Karpas-422 (cell line): Measurements from ENCODE around the gene KDM4B. TPM values are rescaled to one million over a fixed set of nuclear protein-coding genes. Genes with fewer than 3 reads are reported as not detected.
"Not testable (repeated sequence)": the region's sequence is repeated elsewhere in the genome, so short reads cannot be mapped to it uniquely, and the experiment has no call there.

ENCODE experiments used
- DNase-seq: peaks from one replicate; pipeline ENCODE4 v3.0.0-alpha.2; 2015
- H2AFZ ChIP-seq: fragments of 200-600 bp; sonication (generic); 2 replicates; pipeline ENCODE4 v1.6.1; 2014; ENCODE audit warnings: antibody characterized with exemption, low read length, mixed read lengths
- H3K27ac ChIP-seq: fragments of 200-600 bp; sonication (generic); 2 replicates; pipeline ENCODE4 v1.5.1; 2014; ENCODE audit warnings: mild to moderate bottlenecking, low read length, moderate library complexity
- H3K27me3 ChIP-seq: fragments of 200-600 bp; sonication (generic); 2 replicates; pipeline ENCODE4 v1.6.1; 2014; ENCODE audit warnings: low read length, mixed read lengths
- H3K36me3 ChIP-seq: fragments of 200-600 bp; sonication (generic); 2 replicates; pipeline ENCODE4 v1.6.1; 2014; ENCODE audit warnings: low read length, mixed read lengths; ENCODE audit not compliant: insufficient read depth
- H3K4me1 ChIP-seq: fragments of 200-600 bp; sonication (generic); 2 replicates; pipeline ENCODE4 v1.6.1; 2014; ENCODE audit warnings: mild to moderate bottlenecking, low read length, mixed read lengths
- H3K4me2 ChIP-seq: fragments of 200-600 bp; sonication (generic); 2 replicates; pipeline ENCODE4 v1.6.1; 2014; ENCODE audit warnings: low read length, low read depth, mild to moderate bottlenecking; ENCODE audit not compliant: poor library complexity, severe bottlenecking
- H3K4me3 ChIP-seq: fragments of 200-600 bp; sonication (generic); 2 replicates; pipeline ENCODE4 v1.5.1; 2014; ENCODE audit warnings: mild to moderate bottlenecking, antibody characterized with exemption, low read length, mixed read lengths
- H3K79me2 ChIP-seq: fragments of 200-600 bp; sonication (generic); 2 replicates; pipeline ENCODE4 v1.6.1; 2014; ENCODE audit warnings: mild to moderate bottlenecking, low read length, mixed read lengths
- H3K9ac ChIP-seq: fragments of 200-600 bp; sonication (generic); 2 replicates; pipeline ENCODE4 v1.6.0; 2014; ENCODE audit warnings: low read length
- H3K9me2 ChIP-seq: fragments of 200-600 bp; sonication (generic), shearing (Covaris generic); replicated peaks from 2 replicates; pipeline ENCODE4 v1.6.0; 2014; ENCODE audit warnings: mild to moderate bottlenecking, low read length, moderate library complexity; ENCODE audit not compliant: insufficient read depth
- H3K9me3 ChIP-seq: fragments of 300-700, 200-600 bp; sonication (generic); 2 replicates; pipeline ENCODE4 v1.6.1; 2014; ENCODE audit warnings: low read length, mixed read lengths
- H4K20me1 ChIP-seq: fragments of 200-600 bp; sonication (generic); 2 replicates; pipeline ENCODE4 v1.6.1; 2014; ENCODE audit warnings: mild to moderate bottlenecking, antibody characterized with exemption, low read length, low read depth; ENCODE audit not compliant: insufficient read depth
- total RNA-seq: library from RNA; depleted of rRNA; stranded (reverse); fragments of >200 nt; shearing (Covaris generic); gene quantifications from 2 replicates; pipeline ENCODE4 v1.2.3, GENCODE V29; 2014; ENCODE audit warnings: low replicate concordance

KDM4B gene
- total RNA-seq, 1 experiment from 2014 or later = 50.8 TPM

DNA sequence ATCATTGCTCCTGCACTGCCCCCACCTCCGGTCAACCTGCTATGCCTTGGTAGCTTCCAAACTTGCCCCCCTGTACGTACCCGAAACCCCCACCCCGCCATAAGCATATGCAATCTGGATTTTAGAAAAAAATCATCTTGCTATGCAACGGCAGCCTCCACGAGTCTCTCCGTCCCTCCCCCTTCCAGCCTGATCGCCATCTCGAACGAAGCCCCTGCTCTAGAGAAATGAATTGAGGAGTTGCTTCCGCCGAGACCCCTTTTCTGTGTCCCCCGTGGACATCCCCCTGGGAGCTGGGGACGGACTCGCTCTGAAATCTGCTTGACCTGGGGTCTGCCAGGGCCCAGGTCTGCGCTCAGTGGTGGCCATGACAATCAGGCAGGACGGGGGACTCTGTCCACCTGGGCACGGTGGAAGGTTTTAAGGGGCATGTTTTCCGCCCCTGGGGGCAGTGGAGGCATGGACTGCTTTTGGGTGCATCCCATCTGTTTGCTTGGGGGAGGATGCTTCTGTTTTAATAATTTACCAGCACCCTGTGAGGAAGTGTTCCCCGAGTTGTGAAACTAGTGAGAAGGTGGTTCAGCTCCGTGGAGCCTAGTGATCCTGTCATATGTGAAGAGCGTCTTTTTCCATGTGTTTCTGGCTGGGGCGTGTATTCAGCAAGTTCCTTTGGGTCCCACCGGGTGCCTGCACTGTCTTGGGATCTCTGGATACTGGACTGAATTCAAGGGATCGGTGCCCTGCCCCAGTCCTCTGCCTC is 1.0 kb downstream of the KDM4B start:
- H3K9ac ChIP-seq = peak overlapping the region; percentile 85
- H3K4me3 ChIP-seq = peak overlapping the region; percentile 83
- H3K9me2 ChIP-seq = no peaks in the 10 kb centered on the region
- peaks cover 38% of the 10 kb centered on the region for H3K4me1 ChIP-seq
- H3K4me2 ChIP-seq = peak overlapping the region; percentile 99
- H3K36me3 ChIP-seq = peaks cover under 1% of the 10 kb centered on the region; the same call in 1 of the 2 replicates
- no peak overlapping the region for H2AFZ ChIP-seq
- no peaks in the 10 kb centered on the region for H3K27me3 ChIP-seq
- H3K9me3 ChIP-seq = no peaks in the 10 kb centered on the region
- DNase-seq = peak; percentile 68
- peaks cover 27% of the 10 kb centered on the region; the same call in 1 of the 2 replicates for H3K79me2 ChIP-seq
- H4K20me1 ChIP-seq = peaks cover 41% of the 10 kb centered on the region
- no peak overlapping the region for H3K27ac ChIP-seq

- Histone ChIP-seq H3K4me1 (peaks cover 37% of the 10 kb centered on the region), H3K9ac (peak overlapping the region; percentile 85), H3K27me3 (no peaks in the 10 kb centered on the region), H3K79me2 (peaks cover 27% of the 10 kb centered on the region; the same call in 1 of the 2 replicates), H3K36me3 (no peaks in the 10 kb centered on the region), H2AFZ (no peak overlapping the region), H3K4me2 (peak overlapping the region; percentile 99), H4K20me1 (peaks cover 50% of the 10 kb centered on the region), H3K9me3 (no peaks in the 10 kb centered on the region), H3K9me2 (no peaks in the 10 kb centered on the region), H3K4me3 (peak overlapping the region; percentile 83), H3K27ac (no peak overlapping the region)
- DNase-seq = peak; percentile 44
Measured at GRCh38 chr19:4970558-4971423, 1.9 kb downstream of the KDM4B start.

GRCh38 chr19:4971424-4971793 is 2.5 kb downstream of the KDM4B start:
- Histone ChIP-seq H3K4me3 (peak overlapping the region; percentile 83; the same call in 1 of the 2 replicates), H3K36me3 (no peaks in the 10 kb centered on the region), H3K9ac (0 out of 2 replicates have a peak overlapping the region, but pooled peaks have one; percentile 85), H3K27ac (no peak overlapping the region), H3K9me2 (no peaks in the 10 kb centered on the region), H3K4me1 (peaks cover 35% of the 10 kb centered on the region), H4K20me1 (peaks cover 56% of the 10 kb centered on the region), H3K79me2 (peaks cover 27% of the 10 kb centered on the region; the same call in 1 of the 2 replicates), H2AFZ (no peak overlapping the region), H3K4me2 (peak overlapping the region; percentile 99), H3K9me3 (no peaks in the 10 kb centered on the region), H3K27me3 (no peaks in the 10 kb centered on the region)
- DNase-seq = peak; percentile 51

- Histone ChIP-seq H3K4me3 (no peak overlapping the region), H3K9ac (no peak overlapping the region), H2AFZ (no peak overlapping the region), H3K9me3 (no peaks in the 10 kb centered on the region), H3K79me2 (peaks cover 27% of the 10 kb centered on the region; the same call in 1 of the 2 replicates), H3K4me2 (no peak overlapping the region), H3K4me1 (peaks cover 38% of the 10 kb centered on the region), H3K9me2 (no peaks in the 10 kb centered on the region), H4K20me1 (peaks cover 61% of the 10 kb centered on the region), H3K36me3 (no peaks in the 10 kb centered on the region), H3K27me3 (no peaks in the 10 kb centered on the region), H3K27ac (no peak overlapping the region)
- no peak for DNase-seq
Measured at GRCh38 chr19:4971816-4972495, 3.0 kb downstream of the KDM4B start.

DNA sequence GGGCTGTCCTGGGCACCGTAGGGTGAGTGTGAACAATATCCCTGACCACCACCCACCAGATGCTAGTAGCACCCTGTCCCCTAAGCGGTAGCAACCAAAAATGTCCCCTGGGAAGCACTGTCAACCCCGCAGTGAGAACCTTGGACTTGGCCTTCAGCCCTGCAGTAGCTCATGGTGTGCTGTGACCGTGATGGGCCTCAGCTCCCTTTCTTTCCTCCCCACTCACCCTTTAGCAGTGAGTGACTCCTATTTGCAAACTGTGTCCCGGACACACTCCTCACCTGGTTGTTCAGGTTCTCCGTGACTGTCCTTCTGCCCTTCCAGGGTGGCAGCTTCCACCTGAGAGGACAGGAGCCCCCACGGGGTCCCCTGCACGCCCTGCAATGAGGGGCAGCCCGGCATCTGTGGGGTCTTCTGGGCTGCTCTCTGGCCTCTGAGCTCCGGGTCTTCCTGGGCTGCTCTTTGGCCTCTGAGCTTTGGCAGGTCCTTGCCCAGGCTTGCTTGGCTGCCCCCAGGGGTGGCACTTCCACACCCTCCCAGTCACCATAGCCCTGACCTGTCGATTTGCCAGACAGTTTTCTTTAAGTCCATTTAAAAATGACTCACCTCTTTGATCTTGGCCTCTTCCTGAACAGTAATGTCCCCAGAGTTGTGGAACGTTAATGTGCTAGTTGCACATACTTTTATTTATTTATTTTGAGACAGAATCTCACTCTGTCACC is 3.8 kb downstream of the KDM4B start:
- Histone ChIP-seq H3K4me2 (no peak overlapping the region), H3K27ac (no peak overlapping the region), H3K9ac (no peak overlapping the region), H3K27me3 (no peaks in the 10 kb centered on the region), H3K9me3 (no peaks in the 10 kb centered on the region), H4K20me1 (peaks cover 69% of the 10 kb centered on the region), H3K4me1 (peaks cover 44% of the 10 kb centered on the region), H3K4me3 (no peak overlapping the region), H2AFZ (no peak overlapping the region), H3K36me3 (no peaks in the 10 kb centered on the region), H3K79me2 (peaks cover 34% of the 10 kb centered on the region; the same call in 1 of the 2 replicates), H3K9me2 (no peaks in the 10 kb centered on the region)
- DNase-seq = no peak

GRCh38 chr19:4974880-4975469 is 6.1 kb downstream of the KDM4B start:
- H3K4me1 ChIP-seq = peaks cover 36% of the 10 kb centered on the region
- H3K36me3 ChIP-seq = no peaks in the 10 kb centered on the region
- no peak overlapping the region for H3K4me2 ChIP-seq
- H3K27ac ChIP-seq = no peak overlapping the region
- DNase-seq = no peak
- no peak overlapping the region for H3K4me3 ChIP-seq
- no peaks in the 10 kb centered on the region for H3K27me3 ChIP-seq
- H3K79me2 ChIP-seq = peaks cover 42% of the 10 kb centered on the region
- peaks cover 87% of the 10 kb centered on the region for H4K20me1 ChIP-seq
- no peak overlapping the region for H3K9ac ChIP-seq
- H3K9me2 ChIP-seq = no peaks in the 10 kb centered on the region
- H3K9me3 ChIP-seq = no peaks in the 10 kb centered on the region
- H2AFZ ChIP-seq = no peak overlapping the region

GRCh38 chr19:4975601-4976000 is 6.7 kb downstream of the KDM4B start:
- not testable (repeated sequence) for H2AFZ ChIP-seq, H3K9me3 ChIP-seq, H3K27me3 ChIP-seq, H3K36me3 ChIP-seq, H3K9ac ChIP-seq, H3K4me2 ChIP-seq, H3K9me2 ChIP-seq, H3K4me3 ChIP-seq, H3K27ac ChIP-seq, DNase-seq
- peaks cover 30% of the 10 kb centered on the region for H3K4me1 ChIP-seq
- peaks cover 40% of the 10 kb centered on the region for H3K79me2 ChIP-seq
- peaks cover 85% of the 10 kb centered on the region for H4K20me1 ChIP-seq
